ENCODE results near the gene ARVCF.

ARVCF gene

DNA sequence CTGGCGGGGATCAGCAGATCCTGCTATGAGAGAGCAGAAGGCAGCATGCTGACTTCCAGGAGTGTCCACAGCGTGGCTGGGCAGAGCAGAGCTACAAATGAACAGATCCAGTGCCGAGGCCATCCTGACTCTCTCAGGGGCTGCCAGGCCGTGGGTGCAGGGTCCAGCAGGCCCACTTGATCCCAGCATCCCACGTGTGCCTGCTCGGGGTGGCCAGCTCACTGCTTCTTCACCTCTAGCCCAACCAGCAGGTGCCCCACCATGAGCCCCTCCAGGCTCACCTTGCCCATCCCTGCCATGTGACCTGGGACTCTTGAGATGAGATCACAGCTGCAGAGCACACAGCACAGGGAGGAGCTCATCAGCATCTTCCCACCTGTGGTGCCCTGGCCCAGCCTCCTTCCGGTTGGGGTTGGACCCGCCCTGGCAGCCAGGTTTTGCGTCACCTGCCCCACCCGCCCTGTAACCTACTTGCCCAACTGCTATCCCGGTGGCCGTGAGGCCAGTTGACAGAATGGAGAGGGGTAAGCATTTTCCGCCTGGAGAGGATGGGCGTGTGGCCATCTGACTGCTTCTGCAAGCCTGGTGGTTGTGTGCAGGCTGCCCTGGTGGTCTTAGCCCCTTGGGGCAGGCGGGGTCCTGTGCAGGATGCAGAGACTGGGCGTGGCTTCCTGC, 15.2 kb upstream of the ARVCF start:
- no peak for DNase-seq (ENCODE audit: low spot score)

DNA sequence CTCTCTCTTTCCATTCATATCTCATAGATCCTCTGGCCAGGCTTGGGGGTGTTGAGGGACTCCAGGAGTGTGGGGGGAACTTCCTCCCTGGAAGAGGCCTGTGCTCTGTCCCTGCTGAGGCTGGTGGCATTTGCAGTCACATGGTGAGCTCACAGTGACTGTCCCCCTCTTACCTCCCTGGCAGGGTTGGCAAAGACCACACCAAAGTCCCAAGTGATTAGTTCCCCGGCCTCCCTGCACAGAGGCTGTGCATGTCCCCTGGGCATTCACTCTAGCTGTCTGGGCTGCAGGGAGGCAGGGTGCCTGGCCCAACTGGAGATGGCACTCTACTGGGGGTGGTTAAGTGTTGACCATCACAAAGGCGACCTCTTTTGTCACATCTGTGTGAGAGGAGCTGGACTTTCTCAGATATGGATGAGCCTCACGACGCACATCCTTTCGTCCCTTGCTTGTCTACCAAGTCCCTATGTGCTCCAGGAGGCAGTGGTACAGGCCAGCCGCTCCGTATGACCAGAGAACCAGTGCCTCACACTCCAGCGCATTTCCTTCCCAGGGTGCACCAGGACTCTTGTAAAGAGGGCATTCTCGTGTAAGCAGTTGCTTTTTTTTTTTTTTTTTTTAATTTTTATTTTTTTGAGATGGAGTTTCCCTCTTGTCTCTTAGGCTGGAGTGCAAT, 13.1 kb upstream of the ARVCF start:
- DNase-seq (ENCODE audit: low spot score) = no peak

DNA sequence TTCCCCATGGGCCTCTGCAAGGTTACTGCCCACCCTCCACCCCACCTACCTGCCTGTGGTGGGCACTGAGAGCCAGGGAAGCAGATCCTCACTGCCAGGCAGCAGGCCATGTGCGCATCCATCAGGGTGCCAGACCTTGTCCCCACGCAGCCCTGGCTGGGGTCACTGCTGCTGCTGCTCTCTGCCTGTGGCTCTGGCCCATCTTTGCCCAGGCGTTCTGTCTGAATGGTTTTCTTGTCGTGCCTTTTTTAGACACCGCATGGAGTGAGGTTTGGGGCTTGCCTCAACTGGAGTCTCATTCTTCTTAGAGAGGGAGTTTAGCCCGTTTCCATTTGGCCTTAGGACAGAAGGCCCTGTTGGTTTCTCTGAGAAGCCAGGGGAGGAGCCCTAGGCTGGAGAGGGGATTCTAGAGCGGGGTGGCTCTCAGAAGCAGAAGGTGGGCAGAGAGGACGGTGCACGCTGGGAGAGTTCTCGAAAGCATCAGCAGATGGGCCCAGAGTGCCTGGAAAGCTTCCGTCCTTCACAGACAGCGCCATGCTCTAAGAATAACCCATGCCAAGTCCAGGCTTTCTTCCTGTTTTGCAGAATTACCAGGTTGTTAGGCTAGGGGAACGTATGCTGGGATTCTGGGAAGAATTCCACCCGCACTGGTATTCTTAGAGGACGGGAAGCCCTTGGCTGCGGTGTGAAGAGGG, 12.4 kb upstream of the ARVCF start:
- DNase-seq (ENCODE audit: low spot score) = no peak

DNA sequence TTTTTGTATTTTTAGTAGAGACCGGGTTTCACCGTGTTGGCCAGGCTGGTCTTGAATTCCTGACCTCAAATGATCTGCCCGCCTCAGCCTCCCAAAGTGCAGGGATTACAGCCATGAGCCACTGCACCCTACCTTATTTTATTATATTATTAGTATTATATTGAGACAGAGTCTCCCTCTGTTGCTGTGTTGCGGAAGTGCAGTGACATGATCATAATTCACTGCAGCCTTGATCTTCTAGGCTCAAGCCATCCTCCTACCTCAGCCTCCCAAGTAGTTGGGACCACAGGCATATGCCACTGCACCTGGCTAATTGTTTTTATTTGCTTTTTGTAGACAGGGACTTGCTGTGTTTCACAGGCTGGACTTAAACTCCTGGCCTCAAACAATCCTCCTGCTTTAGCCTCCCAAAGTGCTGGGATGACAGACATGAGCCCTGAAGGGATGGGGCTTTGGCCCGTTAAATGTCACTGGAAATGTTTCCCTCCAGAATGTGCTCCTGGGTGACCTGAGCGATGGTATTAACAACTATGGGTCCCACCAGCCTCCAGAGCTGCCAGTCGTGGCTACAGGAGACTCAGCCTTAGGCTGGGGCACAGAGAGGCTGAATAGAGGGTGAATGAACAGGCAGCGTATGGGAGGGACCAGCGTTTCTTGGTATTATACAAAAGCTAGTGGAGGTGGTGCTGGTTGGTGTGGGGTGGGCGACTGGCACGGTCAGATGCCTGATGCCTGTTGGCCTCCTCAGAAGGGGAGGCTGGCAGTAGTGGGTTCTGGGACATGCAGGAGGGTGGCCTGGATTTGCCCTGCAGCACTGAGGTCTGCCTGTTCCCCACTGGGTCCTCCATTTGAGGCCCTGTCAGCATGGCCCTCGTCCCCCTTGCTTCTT, 11.6 kb upstream of the ARVCF start:
- DNase-seq (ENCODE audit: low spot score) = no peak

DNA sequence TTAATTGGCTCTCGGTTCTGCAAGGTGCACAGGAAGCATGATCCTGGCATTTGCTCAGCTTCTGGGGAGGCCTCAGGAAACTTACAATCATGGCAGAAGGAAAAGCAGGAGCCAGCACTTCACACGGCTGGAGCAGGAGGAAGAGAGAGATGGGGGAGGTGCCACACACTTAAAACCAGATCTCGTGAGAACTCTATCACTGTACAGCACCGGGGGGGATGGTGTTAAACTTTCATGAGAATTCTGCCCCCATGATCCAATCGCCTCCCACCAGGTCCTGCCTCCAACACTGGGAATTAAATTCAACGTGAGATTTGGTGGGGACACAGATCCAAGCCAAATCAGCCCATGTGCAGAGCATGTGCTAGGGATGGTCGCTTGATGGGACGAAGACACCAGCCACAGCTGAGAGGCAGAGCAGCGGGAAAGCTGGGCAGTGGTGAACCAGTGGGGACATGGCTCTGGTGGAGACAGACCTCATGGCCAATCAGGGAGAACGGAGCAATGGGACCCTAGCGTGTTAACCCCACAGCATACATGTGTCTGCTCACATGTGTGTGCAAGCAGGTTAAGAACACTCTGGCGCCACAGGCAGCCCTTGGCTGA, 10.5 kb upstream of the ARVCF start:
- DNase-seq (ENCODE audit: low spot score) = no peak

DNA sequence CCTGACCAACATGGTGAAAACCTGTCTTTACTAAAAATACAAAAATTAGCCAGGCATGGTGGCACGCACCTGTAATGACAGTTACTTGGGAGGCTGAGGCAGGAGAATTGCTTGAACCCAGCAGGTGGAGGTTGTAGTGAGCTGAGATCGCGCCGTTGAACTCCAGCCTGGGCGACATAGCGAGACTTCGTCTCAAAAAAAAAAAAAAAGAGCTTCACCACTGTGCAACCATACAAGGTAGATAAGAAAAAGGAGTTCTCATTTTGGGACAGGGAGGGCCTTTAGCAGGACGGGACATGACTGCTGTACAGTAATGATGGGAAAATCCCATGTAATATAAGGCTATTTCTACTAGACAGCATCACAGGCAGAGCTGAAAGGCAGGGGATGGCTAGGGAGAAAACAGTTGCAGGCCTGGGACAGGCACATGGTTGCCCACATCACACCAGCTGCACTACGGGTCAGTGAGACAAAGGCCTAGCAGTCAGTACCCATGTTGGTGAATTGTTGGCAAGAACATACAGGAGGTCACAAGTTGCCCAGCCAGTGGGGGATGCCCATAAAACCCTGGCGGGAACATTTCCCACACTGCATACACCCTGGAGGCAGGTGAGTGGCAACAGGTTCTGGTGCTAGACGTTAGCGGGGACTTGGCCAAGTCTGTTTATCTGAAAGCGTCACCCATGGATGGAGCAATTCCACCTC, 9.7 kb upstream of the ARVCF start:
- no peak for DNase-seq (ENCODE audit: low spot score)

DNA sequence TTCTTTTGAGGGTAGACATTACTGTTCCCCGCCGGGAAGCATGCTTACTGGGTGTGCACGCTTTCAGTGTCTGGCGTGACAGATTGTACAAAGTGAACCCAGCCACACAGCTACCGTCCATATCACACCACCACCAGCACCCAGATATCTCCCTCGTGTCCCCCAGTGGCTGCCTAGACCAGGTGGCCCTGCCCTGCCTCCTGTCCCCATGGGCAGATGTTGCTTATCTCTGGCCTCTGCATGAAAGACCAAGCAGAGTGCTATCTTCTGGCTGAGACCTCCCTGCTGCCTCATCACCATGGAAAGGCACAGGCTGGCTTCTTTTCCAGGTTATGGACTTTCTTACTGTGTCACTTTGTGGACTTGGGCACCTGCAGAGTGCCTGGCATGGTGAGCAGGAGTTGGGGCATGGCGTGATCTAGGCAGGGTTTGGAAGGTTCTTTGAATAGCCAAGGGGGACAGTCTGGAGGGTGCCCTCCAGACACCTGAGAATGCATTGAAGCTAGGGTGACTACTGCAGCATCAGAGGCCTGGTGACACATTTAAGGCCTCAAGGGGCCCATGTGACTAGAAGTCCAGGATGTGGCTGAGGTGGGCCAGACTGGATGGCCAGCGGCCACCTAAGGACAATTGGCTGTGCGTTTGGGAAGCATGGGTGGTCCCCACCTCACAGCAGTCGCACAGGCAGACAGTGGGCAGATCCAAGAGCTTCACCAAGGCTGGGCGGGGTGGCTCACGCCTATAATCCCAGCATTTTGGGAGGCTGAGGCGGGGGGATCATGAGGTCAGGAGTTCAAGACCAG, 9.0 kb upstream of the ARVCF start:
- no peak for DNase-seq (ENCODE audit: low spot score)

DNA sequence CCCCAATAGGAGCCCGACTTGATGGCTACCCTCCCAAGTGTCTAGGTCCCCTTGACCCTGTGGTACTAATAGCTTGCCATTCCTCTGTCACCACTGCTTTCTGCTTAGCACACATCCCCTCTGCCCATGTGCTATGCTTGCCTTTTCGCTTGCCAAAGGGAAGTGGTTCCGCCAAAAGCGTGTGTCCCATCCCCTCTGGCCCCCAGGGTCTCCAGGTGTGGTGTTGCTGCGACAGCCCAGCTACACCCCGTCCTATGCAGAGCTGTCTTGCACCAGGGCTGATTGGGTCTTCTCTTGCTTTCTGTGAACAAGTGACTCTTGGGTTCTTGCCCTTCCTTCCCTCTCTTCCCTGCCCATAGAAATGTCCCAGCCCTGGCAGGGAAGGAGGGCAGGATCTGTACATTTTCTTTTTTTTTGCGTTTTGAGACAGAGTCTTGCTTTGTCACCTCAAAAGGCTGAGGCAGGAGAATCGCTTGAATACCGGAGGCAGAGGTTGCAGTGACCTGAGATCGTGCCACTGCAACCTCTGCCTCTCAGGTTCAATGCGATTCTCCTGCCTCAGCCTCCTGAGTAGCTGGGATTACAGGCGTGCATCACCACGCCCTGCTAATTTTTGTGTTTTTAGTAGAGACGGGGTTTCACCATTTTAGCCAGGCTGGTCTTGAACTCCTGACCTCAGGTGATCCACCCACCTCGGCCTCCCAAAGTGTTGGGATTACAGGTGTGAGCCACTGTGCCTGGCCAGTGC, 8.2 kb upstream of the ARVCF start:
- no peak for DNase-seq (ENCODE audit: low spot score)

DNA sequence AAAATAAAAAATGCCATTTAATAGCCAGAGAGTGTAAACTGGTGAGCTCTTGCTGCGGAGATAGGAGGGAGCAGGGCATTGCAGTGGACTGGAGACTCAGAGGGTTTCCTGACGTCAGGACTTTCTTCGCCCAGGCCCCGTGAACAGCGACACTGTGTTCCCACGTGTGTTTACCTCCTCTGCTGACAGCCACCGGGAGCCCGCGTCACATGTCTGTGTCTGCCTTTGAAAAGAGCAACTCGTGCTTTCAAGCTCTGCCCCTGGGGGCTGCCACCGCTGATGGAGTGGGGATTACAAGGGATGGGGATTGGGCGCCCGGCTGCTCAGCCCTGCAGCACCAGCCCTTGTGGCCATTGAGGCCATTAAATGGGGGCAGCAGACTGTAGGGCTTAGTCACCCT, 7.6 kb upstream of the ARVCF start:
- no peak for DNase-seq (ENCODE audit: low spot score)

DNA sequence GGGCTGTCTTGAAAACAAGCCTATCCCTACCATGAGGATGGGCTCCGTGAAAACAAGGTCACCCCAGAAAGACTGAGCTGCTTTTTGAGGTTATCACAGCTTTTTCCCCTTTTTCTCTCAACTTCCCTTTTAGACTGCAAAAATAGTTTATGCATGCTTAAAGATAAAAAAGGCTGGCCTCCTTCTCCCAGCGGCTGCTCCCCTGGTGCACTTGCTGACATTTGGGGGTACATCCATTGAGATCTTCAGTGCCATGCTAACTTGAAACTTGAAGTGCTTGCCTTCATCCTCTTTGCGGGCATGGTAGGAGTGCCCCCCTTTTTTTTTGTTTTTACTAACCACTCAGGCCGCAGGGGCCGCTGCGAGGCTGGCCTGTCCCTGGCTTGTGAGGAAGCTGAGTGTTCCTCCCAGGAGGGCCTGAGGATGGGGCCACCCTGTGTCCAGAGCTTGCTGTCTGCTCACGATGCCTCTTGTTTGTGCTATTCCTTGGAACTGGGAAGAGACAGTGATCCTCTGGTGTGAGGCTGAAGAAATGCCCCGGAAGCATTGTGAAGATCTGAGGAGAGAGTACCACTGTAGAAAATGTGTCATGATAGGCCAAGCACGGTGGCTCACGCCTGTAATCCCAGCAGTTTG, 6.5 kb upstream of the ARVCF start:
- DNase-seq (ENCODE audit: low spot score) = no peak

DNA sequence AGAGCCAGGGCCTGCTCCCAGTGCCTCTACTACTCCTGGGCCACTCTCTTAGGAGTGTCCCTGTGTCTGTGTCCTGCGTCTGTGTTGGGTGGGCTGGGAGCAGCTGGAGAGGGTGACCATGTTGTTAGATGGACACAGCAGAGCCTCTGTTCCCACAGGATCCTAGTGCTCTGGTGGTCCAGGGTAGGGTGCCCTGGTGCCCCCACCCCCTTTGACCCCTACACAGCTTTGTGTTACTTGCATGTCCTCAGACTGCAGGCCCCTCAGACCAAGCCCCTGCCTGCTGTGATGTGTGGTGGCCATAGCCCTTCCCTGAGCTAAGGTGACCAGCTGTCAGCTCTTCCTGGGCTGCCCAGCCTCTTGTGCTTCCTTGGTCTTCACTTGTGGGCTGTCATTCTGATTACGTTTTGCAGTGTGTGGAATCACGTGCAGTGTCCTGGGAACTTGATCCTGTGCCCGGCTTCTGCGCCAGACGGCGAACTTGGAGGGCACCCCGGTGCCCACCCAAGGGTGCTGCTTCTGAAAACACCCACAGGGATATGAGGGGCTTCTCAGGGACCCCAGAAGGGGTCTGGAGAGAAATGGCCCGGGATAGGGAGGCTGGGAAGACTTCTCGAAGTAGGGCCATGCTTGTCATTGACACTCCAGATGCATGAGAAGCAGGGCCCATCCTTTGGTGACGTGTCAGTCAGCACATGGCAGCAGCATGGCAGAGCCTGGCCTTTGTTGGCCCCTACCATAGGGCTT, 5.8 kb upstream of the ARVCF start:
- no peak for DNase-seq (ENCODE audit: low spot score)

DNA sequence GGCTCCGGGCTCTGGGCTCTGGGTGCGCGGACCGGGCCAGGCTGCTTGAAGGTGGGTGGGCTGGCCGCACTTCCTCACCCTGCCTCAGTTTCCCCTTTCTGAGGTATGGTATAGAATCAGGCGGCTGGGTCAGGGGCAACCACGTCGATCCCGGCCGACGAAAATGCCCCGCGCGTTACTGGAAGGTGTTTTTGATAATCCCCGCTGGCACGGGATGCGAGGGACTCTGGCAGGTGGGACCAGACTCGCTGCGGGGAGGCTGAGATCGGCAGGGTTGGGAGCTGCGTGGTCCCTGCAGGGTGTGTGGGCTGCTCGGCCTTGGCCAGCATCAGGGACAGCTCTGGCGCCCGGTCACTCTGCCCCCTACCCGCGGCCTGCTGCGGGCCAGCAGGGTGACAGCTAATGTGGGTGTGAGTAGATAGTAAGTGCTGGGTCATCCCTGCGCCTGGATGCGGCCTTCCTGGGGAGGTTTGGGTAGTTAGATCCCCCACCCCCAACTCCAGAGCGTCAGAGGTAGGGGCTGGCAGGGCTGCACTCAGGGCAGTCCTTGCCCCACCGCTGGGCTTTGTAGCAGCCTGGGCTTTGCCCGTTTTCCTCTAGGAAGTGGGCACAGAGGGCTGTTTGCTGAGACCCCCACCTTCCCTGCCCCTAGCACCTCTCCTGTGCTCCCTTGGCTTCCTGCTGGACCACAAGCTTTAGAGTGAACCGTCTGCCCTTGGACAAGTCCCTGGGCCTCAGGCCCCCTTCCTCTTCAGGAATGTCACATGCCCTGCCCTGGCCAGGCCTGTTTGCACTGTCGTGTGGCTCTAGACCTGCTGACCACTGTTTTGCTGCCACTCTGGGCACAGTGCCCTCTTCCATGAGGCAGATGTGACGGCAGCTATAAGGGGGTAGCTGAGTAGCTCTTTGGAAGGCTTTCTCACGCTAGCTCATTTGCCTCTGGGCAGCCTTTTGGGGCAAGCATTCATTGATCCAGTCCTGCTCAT, 4.9 kb upstream of the ARVCF start:
- no peak for DNase-seq (ENCODE audit: low spot score)

DNA sequence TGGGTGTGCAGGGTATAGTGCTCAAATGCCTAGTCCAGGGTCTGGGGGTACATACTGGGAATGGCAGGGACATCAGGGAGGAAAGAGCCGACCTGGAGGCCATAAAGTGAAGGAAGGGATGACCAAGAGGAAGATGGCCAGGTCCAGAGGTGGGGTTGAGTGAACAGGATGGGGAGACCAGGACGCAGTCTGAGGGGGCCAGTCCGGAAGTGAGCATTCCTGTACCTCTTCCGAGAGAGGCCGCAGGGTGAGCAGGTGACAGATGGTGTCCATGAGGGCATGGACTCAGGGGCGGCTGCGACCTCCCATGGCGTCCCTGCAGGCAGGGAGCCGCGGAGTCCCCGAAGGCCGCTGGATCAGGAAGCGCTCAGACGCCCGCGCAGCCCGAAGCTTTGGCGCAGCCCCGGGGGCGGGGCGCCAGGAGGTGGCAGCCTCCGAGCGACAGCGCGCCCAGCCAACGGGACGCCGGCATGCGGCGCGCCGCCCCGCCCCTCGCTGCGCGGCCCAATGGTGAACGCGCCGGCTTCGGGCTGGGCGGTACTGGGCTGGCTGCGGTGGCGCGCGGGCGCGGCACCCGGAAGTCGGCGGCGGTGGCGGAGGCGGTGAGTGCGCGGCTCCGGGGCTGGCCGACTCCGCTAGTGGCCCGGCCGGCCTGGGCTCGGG, 4.0 kb upstream of the ARVCF start, which contains the start of gene TANGO2:
TANGO2 (plus strand) TSS at position 578 of the 663 bp plus-strand sequence. CDS start 15,689 bp downstream, outside the sequence.
- peak; percentile 98 for DNase-seq (ENCODE audit: low spot score)

DNA sequence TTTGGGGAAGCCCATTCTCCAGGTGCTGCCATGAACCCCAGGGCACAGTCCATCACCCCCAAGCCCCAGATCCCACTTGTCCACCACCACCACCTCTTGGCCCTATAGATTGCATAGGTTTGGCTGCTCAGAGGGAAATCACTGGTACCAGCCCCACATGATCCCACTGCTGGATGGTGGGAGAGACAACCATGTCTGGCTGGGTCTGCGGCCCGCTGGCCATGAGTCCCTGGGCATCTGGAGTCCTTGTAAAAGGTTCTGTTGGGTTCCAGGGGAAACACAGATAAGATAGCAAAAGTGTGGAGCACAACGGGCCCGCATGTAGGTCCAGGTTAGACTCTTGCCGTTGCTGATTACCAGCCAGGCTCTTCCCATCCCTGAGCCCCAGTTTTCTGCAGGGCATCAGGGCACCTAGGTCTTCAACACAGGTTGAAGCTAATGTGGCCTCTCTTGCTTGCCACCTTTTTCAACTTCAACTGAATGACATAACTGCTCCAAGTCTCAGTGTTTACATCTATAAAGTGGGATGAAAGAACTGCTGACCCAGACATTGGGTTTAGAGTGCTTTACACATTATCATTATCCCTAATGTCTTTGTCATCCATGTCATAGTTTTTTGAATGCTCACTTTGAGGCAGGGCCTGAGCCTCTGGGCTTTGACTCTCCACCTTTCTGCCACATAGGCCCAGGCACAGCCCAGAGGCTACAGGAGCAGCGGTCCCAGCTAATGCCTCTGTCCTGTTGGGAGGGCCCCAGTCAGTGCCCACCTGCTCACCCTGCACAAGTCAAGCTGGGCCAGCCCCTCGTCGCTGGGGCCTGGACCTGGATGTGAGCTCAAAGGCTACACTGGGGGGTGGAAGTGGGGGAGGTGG, 3.3 kb upstream of the ARVCF start:
- no peak for DNase-seq (ENCODE audit: low spot score)

DNA sequence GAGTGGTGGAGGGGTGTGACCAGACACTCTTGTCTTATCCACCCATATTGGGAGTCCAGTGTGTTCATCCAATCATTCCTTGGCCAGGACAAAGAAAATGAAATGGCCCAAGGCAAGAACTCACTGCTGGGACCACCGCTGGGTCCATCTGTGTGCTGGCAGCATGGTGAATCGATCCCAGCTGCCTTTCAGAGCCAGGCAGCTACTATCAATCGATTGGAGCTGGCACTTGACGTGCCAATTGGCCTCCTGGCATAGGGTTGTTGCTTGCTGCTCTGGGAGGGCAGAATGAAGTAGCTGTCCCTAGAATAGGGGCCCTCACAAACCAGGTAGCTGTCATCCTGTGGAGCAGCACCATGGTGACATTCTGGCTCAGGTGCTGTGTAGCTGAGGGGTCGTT, 1.4 kb upstream of the ARVCF start:
- DNase-seq (ENCODE audit: low spot score) = no peak

DNA sequence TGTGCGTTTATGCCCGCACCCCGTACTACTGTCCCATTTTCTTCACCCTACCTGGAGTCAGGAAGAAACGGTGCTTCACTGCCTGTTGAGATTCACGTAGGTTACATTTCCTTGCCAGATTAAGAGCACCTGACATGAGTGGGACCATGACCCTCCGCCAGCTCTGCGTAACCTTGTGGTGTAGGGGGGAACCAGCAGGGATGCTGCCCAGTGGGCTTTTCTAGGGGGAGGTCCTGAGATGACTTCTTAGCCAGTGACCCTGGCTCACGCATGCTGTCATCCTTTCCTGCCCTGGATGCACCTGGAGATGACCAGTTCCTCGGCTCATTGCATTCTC, 967 bp upstream of the ARVCF start:
- no peak for DNase-seq (ENCODE audit: low spot score)
